HEK293 (cell line): ENCODE data around the gene TRAPPC2.

Experiments
- CTCF ChIP-seq: fragments of 450-650 bp; formaldehyde crosslinking; IDR thresholded peaks from 2 replicates; pipeline ENCODE4 v1.5.1; 2016; ENCODE audit warnings: missing biosample characterization, missing genetic modification characterization
- ZBTB17 ChIP-seq: fragments of 450-650 bp; formaldehyde crosslinking; IDR thresholded peaks from 2 replicates; pipeline ENCODE4 v1.5.1; 2016; ENCODE audit warnings: missing biosample characterization, missing genetic modification characterization
- ZNF561 ChIP-seq: fragments of 450-650 bp; IDR thresholded peaks from 2 replicates; pipeline ENCODE4 v1.5.1; 2018; ENCODE audit warnings: missing biosample characterization, missing genetic modification characterization, borderline replicate concordance
- ZNF701 ChIP-seq: fragments of 450-650 bp; formaldehyde crosslinking; IDR thresholded peaks from 2 replicates; pipeline ENCODE4 v1.5.1; 2016; ENCODE audit warnings: missing biosample characterization, missing genetic modification characterization

GRCh38 chrX:13755254-13755653 is 20.8 kb upstream of the TRAPPC2 start:
- no peak for TF ChIP-seq ZNF701 (tag by site-specific recombination)
- no peak for TF ChIP-seq ZNF561 (tag by site-specific recombination)
- TF ChIP-seq ZBTB17 (tag by site-specific recombination) = no peak
- TF ChIP-seq CTCF (tag by site-specific recombination) = no peak
